Ovary (tissue), 3 donors: ENCODE data around the gene COL18A1.

Experiments
- EP300 ChIP-seq: sonication (generic); formaldehyde crosslinking; IDR thresholded peaks from one replicate; pipeline ENCODE4 v1.6.1; 2017; ENCODE audit warnings: antibody characterized with exemption
- POLR2A ChIP-seq: fragments of 450-650 bp; IDR thresholded peaks from one replicate; pipeline ENCODE4 v1.6.1; 2017; ENCODE audit warnings: antibody characterized with exemption, mild to moderate bottlenecking, moderate library complexity
- TF ChIP-seq, protein P1 (sequence below), 3 donors: fragments of 450-650 bp in 2 of 3; fragments of 200-600 bp in 1 of 3; IDR thresholded peaks; one replicate each; pipeline versions ENCODE4 v1.5.1 to v1.8.0; 2016 to 2022; ENCODE audit warnings: antibody characterized with exemption in 3 of 3, mild to moderate bottlenecking in 1 of 3
- donor health status: DM: no; HTN: no; CAD: no.

DNA sequence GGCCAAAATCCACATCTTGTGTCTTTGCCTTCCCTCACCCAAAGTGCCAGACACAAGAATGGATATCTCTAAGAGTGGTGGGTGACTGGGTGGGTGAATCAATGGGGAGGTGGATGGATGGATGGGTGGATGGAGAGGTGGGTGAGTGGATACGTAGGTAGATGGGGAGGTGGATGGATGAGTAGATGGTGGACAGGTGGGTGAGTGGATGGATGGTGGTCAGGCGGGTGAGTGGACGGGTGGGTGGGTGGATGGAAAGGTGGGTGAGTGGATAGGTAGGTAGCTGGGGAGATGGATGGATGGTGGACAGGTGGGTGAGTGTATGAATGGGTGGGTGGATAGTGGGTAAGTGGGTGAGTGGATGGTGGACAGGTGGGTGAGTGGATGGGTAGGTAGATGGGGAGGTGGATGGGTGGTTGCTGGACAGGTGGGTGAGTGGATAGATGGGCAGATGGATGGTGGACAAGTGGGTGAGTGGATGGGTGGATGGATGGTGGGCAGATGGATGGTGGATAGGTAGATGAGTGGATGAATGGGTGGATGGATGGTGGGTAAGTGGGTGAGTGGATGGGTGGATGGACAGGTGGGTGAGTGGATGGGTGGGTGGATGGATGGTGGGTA, 103.0 kb downstream of the COL18A1 start:
- TF ChIP-seq, protein P1, sequence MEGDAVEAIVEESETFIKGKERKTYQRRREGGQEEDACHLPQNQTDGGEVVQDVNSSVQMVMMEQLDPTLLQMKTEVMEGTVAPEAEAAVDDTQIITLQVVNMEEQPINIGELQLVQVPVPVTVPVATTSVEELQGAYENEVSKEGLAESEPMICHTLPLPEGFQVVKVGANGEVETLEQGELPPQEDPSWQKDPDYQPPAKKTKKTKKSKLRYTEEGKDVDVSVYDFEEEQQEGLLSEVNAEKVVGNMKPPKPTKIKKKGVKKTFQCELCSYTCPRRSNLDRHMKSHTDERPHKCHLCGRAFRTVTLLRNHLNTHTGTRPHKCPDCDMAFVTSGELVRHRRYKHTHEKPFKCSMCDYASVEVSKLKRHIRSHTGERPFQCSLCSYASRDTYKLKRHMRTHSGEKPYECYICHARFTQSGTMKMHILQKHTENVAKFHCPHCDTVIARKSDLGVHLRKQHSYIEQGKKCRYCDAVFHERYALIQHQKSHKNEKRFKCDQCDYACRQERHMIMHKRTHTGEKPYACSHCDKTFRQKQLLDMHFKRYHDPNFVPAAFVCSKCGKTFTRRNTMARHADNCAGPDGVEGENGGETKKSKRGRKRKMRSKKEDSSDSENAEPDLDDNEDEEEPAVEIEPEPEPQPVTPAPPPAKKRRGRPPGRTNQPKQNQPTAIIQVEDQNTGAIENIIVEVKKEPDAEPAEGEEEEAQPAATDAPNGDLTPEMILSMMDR (IDR thresholded peaks at IDR 0.05): no peak
- TF ChIP-seq POLR2A: no peak
- no peak for TF ChIP-seq EP300
